Gastroesophageal sphincter (tissue), 3 donors: ENCODE data around the gene GALNT12.

ENCODE experiments used
- EP300 ChIP-seq: sonication (generic); formaldehyde crosslinking; IDR thresholded peaks from one replicate; pipeline ENCODE4 v1.6.1; 2017; ENCODE audit warnings: antibody characterized with exemption, mild to moderate bottlenecking
- POLR2A ChIP-seq, 2 donors: fragments of 450-650 bp; IDR thresholded peaks; one replicate each; pipeline ENCODE4 v1.6.1; 2017; ENCODE audit warnings: antibody characterized with exemption in 2 of 2, mild to moderate bottlenecking in 2 of 2, moderate library complexity in 1 of 2
- POLR2AphosphoS5 ChIP-seq: sonication (generic); formaldehyde crosslinking; IDR thresholded peaks from one replicate; pipeline ENCODE4 v1.6.1; 2017; ENCODE audit warnings: antibody characterized with exemption
- TF ChIP-seq, protein P1 (sequence below), 4 experiments: fragments of 200-600 bp in 2 of 4; fragments of 450-650 bp in 2 of 4; sonication (generic) in 1 of 4; IDR thresholded peaks; one replicate each; pipeline ENCODE4 v1.5.1; 2017 to 2019; ENCODE audit warnings: antibody characterized with exemption in 4 of 4, mild to moderate bottlenecking in 2 of 4, moderate library complexity in 2 of 4

DNA sequence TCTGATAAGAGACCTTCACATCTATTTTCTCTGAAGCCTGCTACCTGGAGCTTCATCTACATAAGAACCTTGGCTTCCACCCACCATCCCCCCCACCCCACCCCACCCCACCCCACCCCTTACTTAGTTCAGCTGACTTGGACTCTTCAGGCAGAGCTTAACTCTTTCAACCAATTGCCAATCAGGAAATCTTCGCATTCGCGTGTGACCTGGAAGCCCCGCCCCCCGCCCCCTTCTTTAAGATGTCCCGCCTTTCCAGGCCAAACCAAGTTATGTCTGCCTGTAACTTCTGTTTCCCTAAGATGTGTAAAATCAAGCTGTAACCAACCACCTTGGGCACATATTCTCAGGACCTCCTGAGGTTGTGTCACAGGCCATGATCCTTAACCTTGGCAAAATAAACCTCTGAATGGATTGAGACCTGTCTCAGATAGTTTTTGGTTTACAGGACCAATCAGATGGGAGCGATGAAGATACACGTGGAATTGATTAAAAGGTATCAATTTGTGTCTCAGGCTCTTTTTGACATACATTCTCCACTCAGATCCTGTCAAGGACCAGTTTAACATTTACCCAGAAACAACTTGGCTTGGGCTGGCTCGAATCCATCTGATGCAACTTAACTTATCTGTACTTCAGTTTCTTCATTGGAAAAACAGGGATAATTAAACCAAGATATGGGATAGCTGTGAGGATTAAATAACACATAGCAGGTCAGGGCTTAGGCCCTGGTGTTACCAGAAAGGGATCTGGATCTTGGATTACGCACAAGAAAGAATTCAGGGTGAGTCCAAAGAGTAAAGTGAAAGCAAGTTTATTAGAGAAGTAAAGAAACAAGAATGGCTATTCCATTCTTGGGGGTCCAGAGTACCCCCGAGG is 43.6 kb downstream of the GALNT12 start:
- TF ChIP-seq, protein P1, sequence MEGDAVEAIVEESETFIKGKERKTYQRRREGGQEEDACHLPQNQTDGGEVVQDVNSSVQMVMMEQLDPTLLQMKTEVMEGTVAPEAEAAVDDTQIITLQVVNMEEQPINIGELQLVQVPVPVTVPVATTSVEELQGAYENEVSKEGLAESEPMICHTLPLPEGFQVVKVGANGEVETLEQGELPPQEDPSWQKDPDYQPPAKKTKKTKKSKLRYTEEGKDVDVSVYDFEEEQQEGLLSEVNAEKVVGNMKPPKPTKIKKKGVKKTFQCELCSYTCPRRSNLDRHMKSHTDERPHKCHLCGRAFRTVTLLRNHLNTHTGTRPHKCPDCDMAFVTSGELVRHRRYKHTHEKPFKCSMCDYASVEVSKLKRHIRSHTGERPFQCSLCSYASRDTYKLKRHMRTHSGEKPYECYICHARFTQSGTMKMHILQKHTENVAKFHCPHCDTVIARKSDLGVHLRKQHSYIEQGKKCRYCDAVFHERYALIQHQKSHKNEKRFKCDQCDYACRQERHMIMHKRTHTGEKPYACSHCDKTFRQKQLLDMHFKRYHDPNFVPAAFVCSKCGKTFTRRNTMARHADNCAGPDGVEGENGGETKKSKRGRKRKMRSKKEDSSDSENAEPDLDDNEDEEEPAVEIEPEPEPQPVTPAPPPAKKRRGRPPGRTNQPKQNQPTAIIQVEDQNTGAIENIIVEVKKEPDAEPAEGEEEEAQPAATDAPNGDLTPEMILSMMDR (IDR thresholded peaks at IDR 0.05): no peak
- TF ChIP-seq POLR2AphosphoS5: no peak
- TF ChIP-seq POLR2A (IDR thresholded peaks at IDR 0.05): no peak
- no peak for TF ChIP-seq EP300
